Measurements from ENCODE around the gene POLD3. TPM values are rescaled to one million over a fixed set of nuclear protein-coding genes. Genes with fewer than 3 reads are reported as not detected.
"Not testable (repeated sequence)": the region's sequence is repeated elsewhere in the genome, so short reads cannot be mapped to it uniquely, and the experiment has no call there.

POLD3 gene
- total RNA-seq, 1 donor from 2014 or later, result 12.8 TPM

GRCh38 chr11:74581954-74582547 lies 10.3 kb upstream of the POLD3 start:
- H3K27ac Mint-ChIP-seq (ENCODE audit: unreplicated experiment), result no peak overlapping the region
- no peaks in the 10 kb centered on the region for H3K36me3 Mint-ChIP-seq (ENCODE audit: unreplicated experiment)
- no peak for DNase-seq (ENCODE audit: extremely low spot score, unreplicated experiment)
- TF ChIP-seq, protein P1, sequence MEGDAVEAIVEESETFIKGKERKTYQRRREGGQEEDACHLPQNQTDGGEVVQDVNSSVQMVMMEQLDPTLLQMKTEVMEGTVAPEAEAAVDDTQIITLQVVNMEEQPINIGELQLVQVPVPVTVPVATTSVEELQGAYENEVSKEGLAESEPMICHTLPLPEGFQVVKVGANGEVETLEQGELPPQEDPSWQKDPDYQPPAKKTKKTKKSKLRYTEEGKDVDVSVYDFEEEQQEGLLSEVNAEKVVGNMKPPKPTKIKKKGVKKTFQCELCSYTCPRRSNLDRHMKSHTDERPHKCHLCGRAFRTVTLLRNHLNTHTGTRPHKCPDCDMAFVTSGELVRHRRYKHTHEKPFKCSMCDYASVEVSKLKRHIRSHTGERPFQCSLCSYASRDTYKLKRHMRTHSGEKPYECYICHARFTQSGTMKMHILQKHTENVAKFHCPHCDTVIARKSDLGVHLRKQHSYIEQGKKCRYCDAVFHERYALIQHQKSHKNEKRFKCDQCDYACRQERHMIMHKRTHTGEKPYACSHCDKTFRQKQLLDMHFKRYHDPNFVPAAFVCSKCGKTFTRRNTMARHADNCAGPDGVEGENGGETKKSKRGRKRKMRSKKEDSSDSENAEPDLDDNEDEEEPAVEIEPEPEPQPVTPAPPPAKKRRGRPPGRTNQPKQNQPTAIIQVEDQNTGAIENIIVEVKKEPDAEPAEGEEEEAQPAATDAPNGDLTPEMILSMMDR (IDR thresholded peaks at IDR 0.05), result no peak
- peaks cover 9% of the 10 kb centered on the region for H3K27me3 Mint-ChIP-seq (ENCODE audit: unreplicated experiment)
- no peaks in the 10 kb centered on the region for H3K9me3 Mint-ChIP-seq (ENCODE audit: unreplicated experiment)
- H3K4me1 Mint-ChIP-seq (ENCODE audit: unreplicated experiment), result peaks cover 8% of the 10 kb centered on the region
- no peak overlapping the region for H3K4me3 Mint-ChIP-seq (ENCODE audit: unreplicated experiment)

DNA sequence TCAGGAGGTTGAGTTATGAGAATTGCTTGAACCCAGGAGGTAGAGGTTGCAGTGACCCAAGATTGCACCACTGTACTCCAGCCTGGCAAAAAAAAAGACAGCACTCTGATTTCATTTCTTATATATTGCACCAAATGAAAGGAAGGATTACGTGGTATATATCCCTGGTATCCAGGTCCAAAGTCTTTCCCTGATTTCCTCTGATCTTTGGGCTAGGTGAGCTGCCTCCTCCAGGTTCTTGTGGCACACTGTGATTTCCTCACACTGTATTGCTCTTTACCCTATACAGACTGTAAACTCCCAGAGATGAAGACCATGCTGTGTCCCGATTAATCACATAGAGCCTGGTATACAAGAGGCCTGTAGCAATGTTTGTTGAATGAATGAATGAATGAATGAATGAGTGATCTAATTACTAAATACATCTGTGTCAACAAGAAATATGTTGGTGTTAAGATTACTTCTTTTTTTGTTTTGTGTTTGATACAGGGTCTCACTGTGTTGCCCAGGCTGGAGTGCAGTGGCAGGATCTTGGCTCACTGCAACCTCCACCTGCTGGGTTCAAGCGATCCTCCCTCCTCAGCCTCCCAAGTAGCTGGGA lies 9.3 kb upstream of the POLD3 start:
- TF ChIP-seq, protein P1 (IDR thresholded peaks at IDR 0.05), result no peak
- no peak for DNase-seq (ENCODE audit: extremely low spot score, unreplicated experiment)
- no peak overlapping the region for H3K4me3 Mint-ChIP-seq (ENCODE audit: unreplicated experiment)
- H3K9me3 Mint-ChIP-seq (ENCODE audit: unreplicated experiment), result no peaks in the 10 kb centered on the region
- H3K36me3 Mint-ChIP-seq (ENCODE audit: unreplicated experiment), result no peaks in the 10 kb centered on the region
- H3K27ac Mint-ChIP-seq (ENCODE audit: unreplicated experiment), result no peak overlapping the region
- H3K27me3 Mint-ChIP-seq (ENCODE audit: unreplicated experiment), result peaks cover 18% of the 10 kb centered on the region
- peaks cover 2% of the 10 kb centered on the region for H3K4me1 Mint-ChIP-seq (ENCODE audit: unreplicated experiment)

DNA sequence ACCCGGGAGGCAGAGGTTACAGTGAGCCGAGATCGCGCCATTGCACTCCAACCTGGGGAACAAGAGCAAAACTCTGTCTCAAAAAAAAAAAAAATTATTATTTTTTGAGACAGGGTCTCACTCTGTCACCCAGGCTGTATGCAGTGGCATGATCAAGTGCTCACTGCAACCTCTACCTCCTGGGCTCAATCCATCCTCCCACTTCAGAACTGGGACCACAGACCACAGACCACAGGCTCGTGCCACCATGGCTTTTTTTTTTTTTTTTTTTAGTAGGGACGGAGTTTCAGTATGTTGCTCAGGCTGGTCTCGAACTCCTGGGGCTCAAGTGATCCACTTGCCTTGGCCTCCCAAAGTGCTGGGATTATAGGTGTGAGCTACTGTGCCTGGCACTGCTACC lies 1.9 kb upstream of the POLD3 start:
- not testable (repeated sequence) for DNase-seq (ENCODE audit: extremely low spot score, unreplicated experiment); H3K27ac Mint-ChIP-seq (ENCODE audit: unreplicated experiment); H3K4me3 Mint-ChIP-seq (ENCODE audit: unreplicated experiment); H3K36me3 Mint-ChIP-seq (ENCODE audit: unreplicated experiment); H3K9me3 Mint-ChIP-seq (ENCODE audit: unreplicated experiment)
- Mint-ChIP-seq H3K4me1 (ENCODE audit: unreplicated experiment) (peaks cover 25% of the 10 kb centered on the region), H3K27me3 (ENCODE audit: unreplicated experiment) (peaks cover 16% of the 10 kb centered on the region)

GRCh38 chr11:74592063-74592440 lies 330 bp upstream of the POLD3 start:
- no peaks in the 10 kb centered on the region for H3K9me3 Mint-ChIP-seq (ENCODE audit: unreplicated experiment)
- TF ChIP-seq, protein P1 (IDR thresholded peaks at IDR 0.05), result no peak
- H3K36me3 Mint-ChIP-seq (ENCODE audit: unreplicated experiment), result peaks cover 16% of the 10 kb centered on the region
- DNase-seq (ENCODE audit: extremely low spot score, unreplicated experiment), result no peak
- peak overlapping the region; percentile 95 for H3K4me3 Mint-ChIP-seq (ENCODE audit: unreplicated experiment)
- peaks cover 25% of the 10 kb centered on the region for H3K4me1 Mint-ChIP-seq (ENCODE audit: unreplicated experiment)
- H3K27ac Mint-ChIP-seq (ENCODE audit: unreplicated experiment), result peak overlapping the region; percentile 96
- peaks cover 16% of the 10 kb centered on the region for H3K27me3 Mint-ChIP-seq (ENCODE audit: unreplicated experiment)

GRCh38 chr11:74593463-74593862 lies 1.1 kb downstream of the POLD3 start:
- TF ChIP-seq, protein P1 (IDR thresholded peaks at IDR 0.05), result no peak
- Mint-ChIP-seq H3K27me3 (ENCODE audit: unreplicated experiment) (peaks cover 7% of the 10 kb centered on the region), H3K4me3 (ENCODE audit: unreplicated experiment) (peak overlapping the region; percentile 95), H3K4me1 (ENCODE audit: unreplicated experiment) (peaks cover 25% of the 10 kb centered on the region), H3K27ac (ENCODE audit: unreplicated experiment) (peak overlapping the region; percentile 96), H3K36me3 (ENCODE audit: unreplicated experiment) (peaks cover 16% of the 10 kb centered on the region), H3K9me3 (ENCODE audit: unreplicated experiment) (no peaks in the 10 kb centered on the region)
- DNase-seq (ENCODE audit: extremely low spot score, unreplicated experiment), result no peak

Measured in osteocyte (in vitro differentiated cells).